NCI-H1694 (cell line): Measurements from ENCODE around the gene PTGES.
A peak's percentile ranks its signal among the peaks of the same experiment; 100 is the strongest.

Source experiments
- DNase-seq: peaks from one replicate; lab custom pipeline; 2025; lab: John Stamatoyannopoulos, UW

The PTGES gene

GRCh38 chr9:129745200-129745599, 7.6 kb downstream of the PTGES start:
- no peak for DNase-seq

- DNase-seq = no peak
These were observed 12.0 kb downstream of the PTGES start for GRCh38 chr9:129740666-129741464.

GRCh38 chr9:129740174-129740573, 12.7 kb downstream of the PTGES start:
- DNase-seq = no peak

GRCh38 chr9:129739432-129739831, 13.4 kb downstream of the PTGES start:
- DNase-seq = no peak

- peak; percentile 49 for DNase-seq
These were observed 15.2 kb downstream of the PTGES start for GRCh38 chr9:129737479-129738274.

GRCh38 chr9:129736334-129736733, 16.5 kb downstream of the PTGES start:
- DNase-seq = no peak

GRCh38 chr9:129735546-129735945, 17.3 kb downstream of the PTGES start:
- DNase-seq = no peak

- DNase-seq = no peak
These were observed 19.2 kb downstream of the PTGES start for GRCh38 chr9:129733632-129733953.

- no peak for DNase-seq
These were observed 19.8 kb downstream of the PTGES start for GRCh38 chr9:129732946-129733631.

GRCh38 chr9:129732100-129732499, 20.7 kb downstream of the PTGES start:
- no peak for DNase-seq

- DNase-seq = no peak
These were observed 21.3 kb downstream of the PTGES start for GRCh38 chr9:129731477-129732085.

- no peak for DNase-seq
These were observed 24.1 kb downstream of the PTGES start for GRCh38 chr9:129728744-129729143.

GRCh38 chr9:129726322-129727160, 26.3 kb downstream of the PTGES start:
- DNase-seq = peak; percentile 68

- no peak for DNase-seq
These were observed 27.0 kb downstream of the PTGES start for GRCh38 chr9:129725795-129726251.

GRCh38 chr9:129724456-129725190, 28.2 kb downstream of the PTGES start:
- no peak for DNase-seq

GRCh38 chr9:129722913-129723312, 29.9 kb downstream of the PTGES start:
- DNase-seq = no peak

- DNase-seq = no peak
These were observed 31.8 kb downstream of the PTGES start for GRCh38 chr9:129720865-129721545.

GRCh38 chr9:129720181-129720864, 32.5 kb downstream of the PTGES start:
- no peak for DNase-seq

GRCh38 chr9:129719135-129719534, 33.7 kb downstream of the PTGES start:
- no peak for DNase-seq
